GM10248 (cell line): ENCODE results near the gene CD8A.

Experiments
- CTCF ChIA-PET: fragments of 300-600 bp; sonication (Branson Sonifier 250); formaldehyde crosslinking; extraction: SDS; loops from one replicate; lab custom pipeline; 2021; ENCODE audit warnings: antibody characterized with exemption; lab: Yijun Ruan, JAX
- POLR2A ChIA-PET: fragments of 350-650 bp; sonication (Branson Sonifier 250); formaldehyde crosslinking; extraction: SDS; loops from one replicate; lab custom pipeline; 2020; ENCODE audit warnings: antibody characterized with exemption; lab: Yijun Ruan, JAX
- DNase-seq: peaks from one replicate; pipeline ENCODE4 v3.0.0; 2012; ENCODE audit errors: extremely low spot score
- TF ChIP-seq, protein P1 (sequence below): IDR thresholded peaks from 2 replicates; pipeline ENCODE4 v1.5.1; 2012; ENCODE audit warnings: mild to moderate bottlenecking, low read depth; ENCODE audit errors: extremely low read depth, missing control alignments, control extremely low read depth

The CD8A gene

DNA sequence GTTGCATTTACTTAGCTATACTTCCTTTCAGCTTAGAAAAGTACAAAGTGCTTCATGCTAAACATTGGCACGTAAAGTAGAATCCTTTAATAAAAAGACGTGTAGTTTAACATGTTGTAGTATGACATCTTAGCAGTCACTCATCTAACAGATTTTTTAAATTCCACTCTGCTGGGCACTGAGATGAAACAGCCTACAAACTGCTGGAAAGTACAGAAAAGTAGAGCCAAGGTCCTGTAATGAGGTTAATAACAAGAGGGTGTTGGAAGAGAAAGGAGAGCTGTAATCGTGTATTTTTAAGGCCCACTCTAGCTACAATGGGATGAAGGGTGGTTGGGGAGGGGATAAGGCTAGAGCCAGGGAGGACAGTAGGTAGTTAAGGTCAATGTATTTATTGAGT lies 10.7 kb downstream of the CD8A start:
- TF ChIP-seq, protein P1, sequence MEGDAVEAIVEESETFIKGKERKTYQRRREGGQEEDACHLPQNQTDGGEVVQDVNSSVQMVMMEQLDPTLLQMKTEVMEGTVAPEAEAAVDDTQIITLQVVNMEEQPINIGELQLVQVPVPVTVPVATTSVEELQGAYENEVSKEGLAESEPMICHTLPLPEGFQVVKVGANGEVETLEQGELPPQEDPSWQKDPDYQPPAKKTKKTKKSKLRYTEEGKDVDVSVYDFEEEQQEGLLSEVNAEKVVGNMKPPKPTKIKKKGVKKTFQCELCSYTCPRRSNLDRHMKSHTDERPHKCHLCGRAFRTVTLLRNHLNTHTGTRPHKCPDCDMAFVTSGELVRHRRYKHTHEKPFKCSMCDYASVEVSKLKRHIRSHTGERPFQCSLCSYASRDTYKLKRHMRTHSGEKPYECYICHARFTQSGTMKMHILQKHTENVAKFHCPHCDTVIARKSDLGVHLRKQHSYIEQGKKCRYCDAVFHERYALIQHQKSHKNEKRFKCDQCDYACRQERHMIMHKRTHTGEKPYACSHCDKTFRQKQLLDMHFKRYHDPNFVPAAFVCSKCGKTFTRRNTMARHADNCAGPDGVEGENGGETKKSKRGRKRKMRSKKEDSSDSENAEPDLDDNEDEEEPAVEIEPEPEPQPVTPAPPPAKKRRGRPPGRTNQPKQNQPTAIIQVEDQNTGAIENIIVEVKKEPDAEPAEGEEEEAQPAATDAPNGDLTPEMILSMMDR = no peak
- CTCF ChIA-PET = interaction anchor here (1.0 to 1.9 kb wide), 3 partner anchors 9 to 28 kb away, joined by 3 to 6 read pairs (median 3); no protein-coding TSS in a partner anchor
- no peak for DNase-seq
- POLR2A ChIA-PET = no interaction called here

DNA sequence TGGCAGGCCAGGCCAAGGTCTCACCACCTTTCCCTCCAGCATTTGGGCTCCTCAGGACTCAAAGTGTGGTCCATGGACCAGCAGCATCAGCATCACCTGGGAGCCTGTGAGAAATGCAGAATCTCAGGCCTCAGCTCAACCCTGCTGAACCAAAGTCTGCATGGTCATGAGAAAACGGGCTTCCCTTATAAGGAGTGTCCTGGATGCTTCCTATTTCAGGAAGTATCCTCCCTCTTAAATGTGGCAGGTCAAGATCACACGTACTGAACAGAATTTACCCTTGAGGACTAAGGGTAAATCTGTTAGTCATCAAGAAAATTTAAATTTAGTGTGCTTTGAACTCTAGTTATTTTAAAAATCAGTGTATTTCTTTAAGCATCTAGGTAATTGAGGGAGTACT lies 11.8 kb downstream of the CD8A start:
- POLR2A ChIA-PET = no interaction called here
- TF ChIP-seq, protein P1 = no peak
- no peak for DNase-seq
- CTCF ChIA-PET = interaction anchor here (1.0 to 1.9 kb wide), 2 partner anchors 8 to 14 kb away, joined by 3 to 6 read pairs; no protein-coding TSS in a partner anchor

DNA sequence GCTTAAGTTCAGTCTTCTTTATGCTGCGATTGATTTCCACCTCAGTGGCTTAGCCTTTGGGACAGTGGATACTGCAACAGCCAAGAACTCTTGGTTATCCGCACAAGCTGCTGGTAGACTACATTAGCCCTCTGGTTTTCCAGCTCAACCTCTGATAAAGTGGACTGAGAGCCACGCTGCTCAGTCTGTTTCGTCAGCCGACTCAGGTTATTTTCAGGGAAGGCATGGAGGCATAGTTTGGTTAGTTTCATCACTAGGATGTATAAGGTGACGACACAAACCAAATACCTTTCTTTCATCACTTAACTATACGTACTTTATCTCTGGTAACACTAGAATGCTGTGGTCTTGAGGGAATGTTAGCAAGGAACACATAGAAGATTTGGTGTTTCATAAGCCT lies 14.2 kb downstream of the CD8A start:
- CTCF ChIA-PET = interaction anchor here (1.2 to 4.4 kb wide), 4 partner anchors 8 to 289 kb away, joined by 3 to 17 read pairs (median 5); no protein-coding TSS in a partner anchor
- no peak for DNase-seq
- POLR2A ChIA-PET = no interaction called here
- TF ChIP-seq, protein P1 = no peak

DNA sequence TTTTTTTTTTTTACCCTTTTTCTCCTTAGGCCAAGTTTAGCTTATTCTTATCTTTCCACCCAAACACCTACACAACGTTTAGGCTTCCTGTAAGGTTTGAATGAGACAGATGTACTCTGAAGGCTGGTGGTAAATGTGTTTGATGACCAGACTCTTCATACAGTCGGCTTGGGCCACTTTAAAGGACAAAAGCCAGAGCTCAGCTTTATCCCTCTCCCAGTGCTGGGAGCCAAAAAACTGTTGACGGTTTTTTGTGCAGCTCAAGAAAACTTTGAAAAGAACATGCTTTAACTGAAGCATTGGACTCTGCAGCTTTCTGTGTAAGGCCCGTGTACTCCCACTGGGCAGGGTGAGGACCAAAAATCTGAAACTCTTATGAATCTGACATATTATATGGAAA lies 15.4 kb downstream of the CD8A start:
- DNase-seq = no peak
- TF ChIP-seq, protein P1 = no peak
- CTCF ChIA-PET = interaction anchor here (0.9 to 4.4 kb wide), 2 partner anchors 9 to 10 kb away, joined by 4 to 17 read pairs; no protein-coding TSS in a partner anchor
- POLR2A ChIA-PET = interaction anchor here (0.6 to 0.9 kb wide), 2 partner anchors 9 to 12 kb away, joined by 11 to 12 read pairs; no protein-coding TSS in a partner anchor

DNA sequence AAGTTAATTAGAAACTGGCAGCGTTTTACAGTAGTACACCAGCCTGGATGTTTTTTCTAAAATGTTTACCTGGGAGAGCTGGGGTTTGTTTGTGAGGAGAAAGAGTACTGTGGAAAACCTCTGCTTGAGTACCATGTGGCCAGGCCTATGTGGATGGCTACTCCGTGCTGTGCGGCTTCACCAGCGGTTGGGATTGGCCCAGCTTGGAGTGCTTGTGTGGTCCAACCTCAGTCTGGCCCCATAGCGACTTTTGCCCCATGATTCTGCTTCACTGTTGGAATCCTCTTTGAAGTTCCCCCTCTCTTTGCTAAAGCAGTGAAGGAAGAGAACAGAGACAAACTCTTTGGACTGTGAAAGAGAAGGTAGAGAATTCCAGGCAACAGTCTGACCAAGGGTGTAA lies 15.9 kb downstream of the CD8A start:
- ChIA-PET POLR2A (interaction anchor here (0.6 to 0.9 kb wide), 2 partner anchors 9 to 11 kb away, joined by 11 to 12 read pairs; no protein-coding TSS in a partner anchor), CTCF (interaction anchor here (0.9 to 4.4 kb wide), 3 partner anchors 9 to 21 kb away, joined by 4 to 17 read pairs (median 4); no protein-coding TSS in a partner anchor)
- TF ChIP-seq, protein P1 = no peak
- DNase-seq = no peak

DNA sequence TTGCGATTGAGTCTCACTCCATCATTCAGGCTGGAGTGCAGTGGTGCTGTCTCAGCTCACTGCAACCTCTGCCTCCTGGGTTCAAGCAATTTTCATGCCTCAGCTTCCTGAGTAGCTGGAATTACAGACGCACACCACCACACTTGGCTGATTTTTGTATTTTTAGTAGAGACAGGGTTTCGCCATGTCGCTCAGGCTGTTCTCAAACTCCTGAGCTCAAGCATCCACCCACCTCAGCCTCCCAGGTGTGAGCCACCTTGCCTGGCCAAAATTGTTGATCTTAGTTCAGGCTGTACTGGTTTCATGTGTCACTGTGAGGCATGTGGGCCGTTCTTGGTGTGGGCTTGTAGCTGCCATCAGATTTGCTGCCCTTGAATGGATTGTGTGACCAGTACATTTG lies 18.1 kb downstream of the CD8A start:
- CTCF ChIA-PET = interaction anchor here (1.4 kb wide), 1 partner anchor 8 kb away, joined by 5 read pairs; no protein-coding TSS in a partner anchor

More for the DNA sequence above, 18.1 kb downstream of the CD8A start:
- POLR2A ChIA-PET = interaction anchor here (0.6 kb wide), 1 partner anchor 1234 kb away, joined by 5 read pairs; no protein-coding TSS in a partner anchor
- TF ChIP-seq, protein P1 = no peak
- no peak for DNase-seq
